ENCODE results near the gene ADAR.

DNA sequence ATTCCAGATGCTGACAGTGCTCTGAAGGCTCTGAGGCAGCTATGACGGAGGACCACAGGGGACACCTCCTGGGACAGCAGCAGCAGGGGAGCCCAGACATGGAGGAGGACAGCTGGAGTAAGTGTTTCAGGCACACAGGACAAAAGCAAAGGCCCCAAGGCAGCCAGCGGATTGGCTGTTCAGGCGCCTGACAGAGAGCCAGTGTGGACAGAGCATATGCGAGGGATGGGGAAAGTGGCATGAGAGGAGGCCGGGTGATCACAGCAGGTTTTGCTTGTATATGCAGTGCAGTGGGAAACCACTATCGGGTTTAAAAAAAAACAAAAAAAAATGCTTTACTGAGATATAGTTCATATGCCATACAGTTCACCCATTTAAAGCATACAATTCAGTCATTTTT, 21.3 kb downstream of the ADAR start:
- TF ChIP-seq POLR2A (IDR thresholded peaks at IDR 0.05), result no peak
- TF ChIP-seq, protein P1, sequence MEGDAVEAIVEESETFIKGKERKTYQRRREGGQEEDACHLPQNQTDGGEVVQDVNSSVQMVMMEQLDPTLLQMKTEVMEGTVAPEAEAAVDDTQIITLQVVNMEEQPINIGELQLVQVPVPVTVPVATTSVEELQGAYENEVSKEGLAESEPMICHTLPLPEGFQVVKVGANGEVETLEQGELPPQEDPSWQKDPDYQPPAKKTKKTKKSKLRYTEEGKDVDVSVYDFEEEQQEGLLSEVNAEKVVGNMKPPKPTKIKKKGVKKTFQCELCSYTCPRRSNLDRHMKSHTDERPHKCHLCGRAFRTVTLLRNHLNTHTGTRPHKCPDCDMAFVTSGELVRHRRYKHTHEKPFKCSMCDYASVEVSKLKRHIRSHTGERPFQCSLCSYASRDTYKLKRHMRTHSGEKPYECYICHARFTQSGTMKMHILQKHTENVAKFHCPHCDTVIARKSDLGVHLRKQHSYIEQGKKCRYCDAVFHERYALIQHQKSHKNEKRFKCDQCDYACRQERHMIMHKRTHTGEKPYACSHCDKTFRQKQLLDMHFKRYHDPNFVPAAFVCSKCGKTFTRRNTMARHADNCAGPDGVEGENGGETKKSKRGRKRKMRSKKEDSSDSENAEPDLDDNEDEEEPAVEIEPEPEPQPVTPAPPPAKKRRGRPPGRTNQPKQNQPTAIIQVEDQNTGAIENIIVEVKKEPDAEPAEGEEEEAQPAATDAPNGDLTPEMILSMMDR (IDR thresholded peaks at IDR 0.05), result no peak
